Spleen (tissue), 7 donors: ENCODE results near the gene NARS2.
"Not testable (repeated sequence)": the region's sequence is repeated elsewhere in the genome, so short reads cannot be mapped to it uniquely, and the experiment has no call there.

Experiments used
- POLR2A ChIP-seq, 3 donors: fragments of 450-650 bp; IDR thresholded peaks; one replicate each; pipeline ENCODE4 v1.5.1; 2017; ENCODE audit warnings: antibody characterized with exemption in 3 of 3, mild to moderate bottlenecking in 1 of 3
- TF ChIP-seq, protein P1 (sequence below), 11 experiments: fragments of 200-600 bp in 7 of 11; fragments of 450-650 bp in 4 of 11; sonication (generic) in 4 of 11; IDR thresholded peaks in 8 of 11; conservative IDR thresholded peaks in 3 of 11; 1 replicate in 7 of 11; 2 replicates in 4 of 11; pipeline versions ENCODE4 v1.4.0 to v1.8.0; 2016 to 2021; ENCODE audit warnings: antibody characterized with exemption in 11 of 11, inconsistent platforms in 4 of 11, mild to moderate bottlenecking in 1 of 11
- donor health status: DM: no; HTN: no; CAD: no; lungs with moderate emphysema.
- donor health status: DM: no; HTN: no; CAD: no.
- donor health status: DM: no; HTN: no; CAD: no.

GRCh38 chr11:78563090-78563489 is 11.6 kb downstream of the NARS2 start:
- not testable (repeated sequence) for TF ChIP-seq POLR2A (IDR thresholded peaks at IDR 0.05)
- TF ChIP-seq, protein P1, sequence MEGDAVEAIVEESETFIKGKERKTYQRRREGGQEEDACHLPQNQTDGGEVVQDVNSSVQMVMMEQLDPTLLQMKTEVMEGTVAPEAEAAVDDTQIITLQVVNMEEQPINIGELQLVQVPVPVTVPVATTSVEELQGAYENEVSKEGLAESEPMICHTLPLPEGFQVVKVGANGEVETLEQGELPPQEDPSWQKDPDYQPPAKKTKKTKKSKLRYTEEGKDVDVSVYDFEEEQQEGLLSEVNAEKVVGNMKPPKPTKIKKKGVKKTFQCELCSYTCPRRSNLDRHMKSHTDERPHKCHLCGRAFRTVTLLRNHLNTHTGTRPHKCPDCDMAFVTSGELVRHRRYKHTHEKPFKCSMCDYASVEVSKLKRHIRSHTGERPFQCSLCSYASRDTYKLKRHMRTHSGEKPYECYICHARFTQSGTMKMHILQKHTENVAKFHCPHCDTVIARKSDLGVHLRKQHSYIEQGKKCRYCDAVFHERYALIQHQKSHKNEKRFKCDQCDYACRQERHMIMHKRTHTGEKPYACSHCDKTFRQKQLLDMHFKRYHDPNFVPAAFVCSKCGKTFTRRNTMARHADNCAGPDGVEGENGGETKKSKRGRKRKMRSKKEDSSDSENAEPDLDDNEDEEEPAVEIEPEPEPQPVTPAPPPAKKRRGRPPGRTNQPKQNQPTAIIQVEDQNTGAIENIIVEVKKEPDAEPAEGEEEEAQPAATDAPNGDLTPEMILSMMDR (IDR thresholded peaks at IDR 0.05 in 8 of 11, conservative IDR thresholded peaks at IDR 0.05 in 3 of 11), result not testable (repeated sequence)
